MM.1S (cell line): Measurements from ENCODE around the gene SAP30BP.
"Not testable (repeated sequence)": the region's sequence is repeated elsewhere in the genome, so short reads cannot be mapped to it uniquely, and the experiment has no call there.

ENCODE experiments used
- DNase-seq: peaks from one replicate; pipeline ENCODE4 v3.0.0-alpha.2; 2015
- H2AFZ ChIP-seq: fragments of 300-600 bp; sonication (generic); 2 replicates; pipeline ENCODE4 v1.6.0; 2016; ENCODE audit warnings: antibody characterized with exemption, low read length
- H3F3A ChIP-seq: fragments of 300-600 bp; sonication (generic); 2 replicates; pipeline ENCODE4 v1.6.1; 2016; ENCODE audit warnings: mild to moderate bottlenecking, antibody characterized with exemption, low read length, moderate library complexity, mixed read lengths; ENCODE audit not compliant: insufficient read depth
- H3K27ac ChIP-seq: fragments of 300-600 bp; sonication (generic); 2 replicates; pipeline ENCODE4 v1.5.1; 2016; ENCODE audit warnings: mild to moderate bottlenecking, low read length
- H3K27me3 ChIP-seq: fragments of 300-600 bp; sonication (generic); replicated peaks from 2 replicates; pipeline ENCODE4 v1.6.0; 2016; ENCODE audit warnings: low read length; ENCODE audit not compliant: insufficient read depth
- H3K36me3 ChIP-seq: fragments of 300-600 bp; sonication (generic); replicated peaks from 2 replicates; pipeline ENCODE4 v1.6.1; 2016; ENCODE audit warnings: mild to moderate bottlenecking, low read length, mixed read lengths; ENCODE audit not compliant: insufficient read depth
- H3K4me1 ChIP-seq: fragments of 300-600 bp; sonication (generic); 2 replicates; pipeline ENCODE4 v1.6.1; 2016; ENCODE audit warnings: low read length, mixed read lengths
- H3K4me2 ChIP-seq: fragments of 300-600 bp; sonication (generic); 2 replicates; pipeline ENCODE4 v1.6.0; 2016; ENCODE audit warnings: low read depth, low read length
- H3K4me3 ChIP-seq: fragments of 300-600 bp; sonication (generic); 2 replicates; pipeline ENCODE4 v1.5.1; 2016; ENCODE audit warnings: low read length, mixed read lengths
- H3K79me2 ChIP-seq: fragments of 300-600 bp; sonication (generic); 2 replicates; pipeline ENCODE4 v1.6.1; 2016; ENCODE audit warnings: mixed run types, low read length, mixed read lengths
- H3K9ac ChIP-seq: fragments of 300-600 bp; sonication (generic); 2 replicates; pipeline ENCODE4 v1.6.1; 2016; ENCODE audit warnings: low read length, mixed read lengths
- H3K9me2 ChIP-seq: fragments of 300-600 bp; sonication (generic); replicated peaks from 2 replicates; pipeline ENCODE4 v1.6.1; 2016; ENCODE audit warnings: mild to moderate bottlenecking, low read length, mixed read lengths; ENCODE audit not compliant: insufficient read depth
- H3K9me3 ChIP-seq: fragments of 300-600 bp; sonication (generic); replicated peaks from 2 replicates; pipeline ENCODE4 v1.6.1; 2016; ENCODE audit warnings: mild to moderate bottlenecking, low read length, mixed read lengths; ENCODE audit not compliant: insufficient read depth
- H4K20me1 ChIP-seq: fragments of 300-600 bp; sonication (generic); 2 replicates; pipeline ENCODE4 v1.6.1; 2016; ENCODE audit warnings: mild to moderate bottlenecking, low read length, moderate library complexity, mixed read lengths; ENCODE audit not compliant: insufficient read depth
- EZH2 ChIP-seq: fragments of 300-600 bp; sonication (generic); optimal IDR thresholded peaks from 2 replicates; pipeline ENCODE3; 2017; ENCODE audit warnings: low read depth, mild to moderate bottlenecking, antibody characterized with exemption, low read length, mixed read lengths
- EZH2phosphoT487 ChIP-seq: fragments of 300-600 bp; sonication (generic); IDR thresholded peaks from 2 replicates; pipeline ENCODE4 v1.6.1; 2018; ENCODE audit warnings: antibody characterized with exemption, low read length
- TF ChIP-seq, protein P1 (sequence below): fragments of 300-600 bp; sonication (generic); IDR thresholded peaks from 2 replicates; pipeline ENCODE4 v1.5.1; 2016; ENCODE audit warnings: antibody characterized with exemption, low read length, mixed read lengths

SAP30BP gene

GRCh38 chr17:75637551-75637950, 29.6 kb upstream of the SAP30BP start:
- Histone ChIP-seq H3F3A (0 out of 2 replicates have a peak, but pooled peaks cover 3% of the 10 kb centered on the region), H3K4me1 (peaks cover 25% of the 10 kb centered on the region), H3K9ac (no peak overlapping the region), H4K20me1 (no peaks in the 10 kb centered on the region), H3K27me3 (no peaks in the 10 kb centered on the region), H3K36me3 (no peaks in the 10 kb centered on the region), H3K4me3 (no peak overlapping the region), H3K27ac (no peak overlapping the region), H3K9me3 (no peaks in the 10 kb centered on the region), H2AFZ (no peak overlapping the region), H3K9me2 (no peaks in the 10 kb centered on the region), H3K4me2 (no peak overlapping the region), H3K79me2 (0 out of 2 replicates have a peak, but pooled peaks cover 6% of the 10 kb centered on the region)
- no peak for DNase-seq
- TF ChIP-seq, protein P1, sequence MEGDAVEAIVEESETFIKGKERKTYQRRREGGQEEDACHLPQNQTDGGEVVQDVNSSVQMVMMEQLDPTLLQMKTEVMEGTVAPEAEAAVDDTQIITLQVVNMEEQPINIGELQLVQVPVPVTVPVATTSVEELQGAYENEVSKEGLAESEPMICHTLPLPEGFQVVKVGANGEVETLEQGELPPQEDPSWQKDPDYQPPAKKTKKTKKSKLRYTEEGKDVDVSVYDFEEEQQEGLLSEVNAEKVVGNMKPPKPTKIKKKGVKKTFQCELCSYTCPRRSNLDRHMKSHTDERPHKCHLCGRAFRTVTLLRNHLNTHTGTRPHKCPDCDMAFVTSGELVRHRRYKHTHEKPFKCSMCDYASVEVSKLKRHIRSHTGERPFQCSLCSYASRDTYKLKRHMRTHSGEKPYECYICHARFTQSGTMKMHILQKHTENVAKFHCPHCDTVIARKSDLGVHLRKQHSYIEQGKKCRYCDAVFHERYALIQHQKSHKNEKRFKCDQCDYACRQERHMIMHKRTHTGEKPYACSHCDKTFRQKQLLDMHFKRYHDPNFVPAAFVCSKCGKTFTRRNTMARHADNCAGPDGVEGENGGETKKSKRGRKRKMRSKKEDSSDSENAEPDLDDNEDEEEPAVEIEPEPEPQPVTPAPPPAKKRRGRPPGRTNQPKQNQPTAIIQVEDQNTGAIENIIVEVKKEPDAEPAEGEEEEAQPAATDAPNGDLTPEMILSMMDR = no peak
- TF ChIP-seq EZH2 = no peak
- TF ChIP-seq EZH2phosphoT487 = no peak

- H4K20me1 ChIP-seq, H3K4me3 ChIP-seq, DNase-seq, H3K9ac ChIP-seq, H2AFZ ChIP-seq, H3K27me3 ChIP-seq, H3K79me2 ChIP-seq, H3K9me3 ChIP-seq, H3K27ac ChIP-seq, H3K9me2 ChIP-seq, H3F3A ChIP-seq, H3K36me3 ChIP-seq, H3K4me2 ChIP-seq: not testable (repeated sequence)
- H3K4me1 ChIP-seq = peaks cover 29% of the 10 kb centered on the region
Measured at GRCh38 chr17:75638039-75638438, 29.1 kb upstream of the SAP30BP start.

DNA sequence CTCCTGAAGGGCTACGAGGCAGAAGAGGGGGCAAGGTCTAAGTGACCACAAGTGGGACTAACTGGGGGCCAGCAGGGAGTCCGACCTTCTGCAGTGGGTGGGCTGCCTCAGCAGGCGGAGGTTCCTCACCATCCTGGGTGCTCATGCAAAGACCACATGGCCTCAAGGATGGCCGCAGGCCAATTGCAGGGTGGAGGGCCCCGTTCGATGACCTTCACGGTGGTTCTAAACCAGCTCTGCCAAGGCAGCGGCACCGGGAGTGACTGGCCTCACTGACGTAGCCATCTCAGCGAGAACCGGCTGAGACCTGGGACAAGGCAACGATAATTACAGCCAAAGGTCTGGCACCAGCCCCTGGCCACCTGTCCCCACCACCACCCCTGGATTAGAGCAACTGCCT, 28.2 kb upstream of the SAP30BP start:
- H3F3A ChIP-seq = 0 out of 2 replicates have a peak, but pooled peaks cover 5% of the 10 kb centered on the region
- H3K27me3 ChIP-seq = no peaks in the 10 kb centered on the region
- no peaks in the 10 kb centered on the region for H3K9me3 ChIP-seq
- H3K4me2 ChIP-seq = no peak overlapping the region
- H3K4me1 ChIP-seq = peaks cover 29% of the 10 kb centered on the region
- H4K20me1 ChIP-seq = no peaks in the 10 kb centered on the region
- peaks cover 18% of the 10 kb centered on the region; the same call in 1 of the 2 replicates for H3K79me2 ChIP-seq
- H3K36me3 ChIP-seq = no peaks in the 10 kb centered on the region
- no peak overlapping the region for H3K9ac ChIP-seq
- no peak for TF ChIP-seq EZH2phosphoT487
- TF ChIP-seq, protein P1 = no peak
- no peak for TF ChIP-seq EZH2
- no peaks in the 10 kb centered on the region for H3K9me2 ChIP-seq
- H3K27ac ChIP-seq = no peak overlapping the region
- H2AFZ ChIP-seq = no peak overlapping the region
- DNase-seq = no peak
- H3K4me3 ChIP-seq = no peak overlapping the region

DNA sequence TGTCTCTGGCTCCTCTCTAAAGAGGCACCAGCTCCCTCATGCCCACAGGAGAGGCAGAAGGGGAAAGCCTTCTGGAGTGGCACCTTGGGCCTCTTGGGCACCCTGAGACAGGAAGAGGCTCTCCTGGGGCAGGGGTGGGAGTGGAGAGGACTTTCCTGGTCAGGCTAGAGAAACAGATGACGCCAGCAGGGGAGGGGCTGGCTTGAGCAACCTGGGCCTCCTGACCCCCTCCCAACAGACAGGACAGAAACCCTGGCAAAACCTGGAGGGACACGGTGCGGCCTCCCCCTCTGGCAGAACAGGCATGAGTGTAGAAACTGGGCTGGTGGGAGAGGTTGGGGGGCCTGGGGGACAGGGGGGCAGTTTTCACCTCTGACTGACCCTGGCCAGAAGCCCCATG, 27.8 kb upstream of the SAP30BP start:
- Histone ChIP-seq H3K4me3 (no peak overlapping the region), H3K9ac (no peak overlapping the region), H3K27ac (no peak overlapping the region), H3K36me3 (no peaks in the 10 kb centered on the region), H3K27me3 (no peaks in the 10 kb centered on the region), H3K4me2 (no peak overlapping the region), H3K9me3 (no peaks in the 10 kb centered on the region), H3K79me2 (peaks cover 18% of the 10 kb centered on the region; the same call in 1 of the 2 replicates), H3K4me1 (peaks cover 27% of the 10 kb centered on the region), H3K9me2 (no peaks in the 10 kb centered on the region), H2AFZ (no peak overlapping the region), H4K20me1 (no peaks in the 10 kb centered on the region), H3F3A (peaks cover 7% of the 10 kb centered on the region; the same call in 1 of the 2 replicates)
- no peak for DNase-seq
- TF ChIP-seq EZH2 = no peak
- no peak for TF ChIP-seq EZH2phosphoT487
- TF ChIP-seq, protein P1 = no peak
